DND-41 (cell line): ENCODE measurements around the gene H1-8.

Experiments
- EZH2 ChIP-seq: IDR thresholded peaks from 3 replicates; pipeline ENCODE4 v1.6.1; 2012; ENCODE audit warnings: borderline replicate concordance, low read depth, mild to moderate bottlenecking, moderate library complexity, low read length, inconsistent platforms; ENCODE audit not compliant: severe bottlenecking
- TF ChIP-seq, protein P1 (sequence below): IDR thresholded peaks from 2 replicates; pipeline ENCODE4 v1.5.1; 2012; ENCODE audit warnings: borderline replicate concordance, low read length, moderate library complexity, mild to moderate bottlenecking; ENCODE audit not compliant: poor library complexity, severe bottlenecking; ENCODE audit errors: extremely low read depth

DNA sequence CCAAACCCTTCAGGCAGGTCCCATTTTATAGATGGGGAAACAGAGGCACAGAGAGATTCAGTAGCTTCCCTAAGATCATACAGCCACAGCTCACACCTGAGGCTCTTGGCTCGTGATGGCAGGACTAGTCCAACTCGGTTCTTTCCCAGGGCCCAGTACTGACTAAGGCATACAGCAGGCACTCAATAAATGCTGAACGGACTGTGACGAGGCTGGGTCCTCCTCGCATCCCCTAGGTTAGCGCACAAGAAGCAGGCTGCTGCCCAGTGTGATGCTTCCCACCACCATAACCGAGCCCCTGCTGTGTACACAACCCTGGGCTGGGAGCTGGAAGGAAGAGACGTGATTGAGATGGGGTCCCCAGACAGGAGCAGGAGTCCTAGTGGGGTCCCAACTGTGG lies 38.6 kb downstream of the H1-8 start:
- TF ChIP-seq, protein P1, sequence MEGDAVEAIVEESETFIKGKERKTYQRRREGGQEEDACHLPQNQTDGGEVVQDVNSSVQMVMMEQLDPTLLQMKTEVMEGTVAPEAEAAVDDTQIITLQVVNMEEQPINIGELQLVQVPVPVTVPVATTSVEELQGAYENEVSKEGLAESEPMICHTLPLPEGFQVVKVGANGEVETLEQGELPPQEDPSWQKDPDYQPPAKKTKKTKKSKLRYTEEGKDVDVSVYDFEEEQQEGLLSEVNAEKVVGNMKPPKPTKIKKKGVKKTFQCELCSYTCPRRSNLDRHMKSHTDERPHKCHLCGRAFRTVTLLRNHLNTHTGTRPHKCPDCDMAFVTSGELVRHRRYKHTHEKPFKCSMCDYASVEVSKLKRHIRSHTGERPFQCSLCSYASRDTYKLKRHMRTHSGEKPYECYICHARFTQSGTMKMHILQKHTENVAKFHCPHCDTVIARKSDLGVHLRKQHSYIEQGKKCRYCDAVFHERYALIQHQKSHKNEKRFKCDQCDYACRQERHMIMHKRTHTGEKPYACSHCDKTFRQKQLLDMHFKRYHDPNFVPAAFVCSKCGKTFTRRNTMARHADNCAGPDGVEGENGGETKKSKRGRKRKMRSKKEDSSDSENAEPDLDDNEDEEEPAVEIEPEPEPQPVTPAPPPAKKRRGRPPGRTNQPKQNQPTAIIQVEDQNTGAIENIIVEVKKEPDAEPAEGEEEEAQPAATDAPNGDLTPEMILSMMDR, result no peak
- no peak for TF ChIP-seq EZH2
